GM12878 (cell line): Measurements from ENCODE around the gene THSD4. TPM values are rescaled to one million over a fixed set of nuclear protein-coding genes. Genes with fewer than 3 reads are reported as not detected.

Experiments
- ATAC-seq: fragments of 200-7000 bp; cut with Tn5 transposase; 3 replicates; pipeline ENCODE4 v1.9.1; 2020; ENCODE audit warnings: mild to moderate bottlenecking, moderate library complexity
- BruUV-seq: library from RNA; stranded (reverse); fragments of 400-500 nt; replicated peaks from 2 replicates; lab custom pipeline; 2021; lab: Mats Ljungman, UMichigan
- CTCF ChIA-PET: fragments of 300-600 bp; sonication (Branson Sonifier 250); formaldehyde crosslinking; extraction: SDS; loops from one replicate; lab custom pipeline; 2021; ENCODE audit warnings: inconsistent platforms; lab: Yijun Ruan, JAX
- POLR2A ChIA-PET: fragments of 350-600 bp; formaldehyde crosslinking; extraction: SDS; loops from one replicate; lab custom pipeline; 2021; ENCODE audit warnings: inconsistent platforms; lab: Charles Lee
- RAD21 ChIA-PET: fragments of 300-600 bp; sonication (Branson Sonifier 250); formaldehyde crosslinking; loops from one replicate; lab custom pipeline; 2023; ENCODE audit warnings: antibody characterized with exemption; ENCODE audit not compliant: unreplicated experiment; lab: Charles Lee
- SMC1A ChIA-PET: fragments of 300-600 bp; sonication (Branson Sonifier 250); formaldehyde crosslinking; loops from one replicate; lab custom pipeline; 2023; ENCODE audit not compliant: unreplicated experiment, uncharacterized antibody; lab: Charles Lee
- DNase-seq: peaks from one replicate; pipeline ENCODE4 v3.0.0-alpha.2; 2011; ENCODE audit warnings: low read depth, low spot score
- FAIRE-seq: peaks from 3 replicates; lab custom pipeline; 2011; peaks lifted over from hg19 to GRCh38; lab: Jason Lieb, UNC
- H2AFZ ChIP-seq: 2 replicates; pipeline ENCODE4 v1.6.0; 2011; ENCODE audit warnings: low read depth, low read length, control low read depth; ENCODE audit not compliant: control insufficient read depth
- H3K27ac ChIP-seq: 2 replicates; pipeline ENCODE4 v1.5.1; 2011; ENCODE audit warnings: control low read depth; ENCODE audit not compliant: control insufficient read depth, insufficient read depth
- H3K27me3 ChIP-seq, 2 experiments: replicated peaks in 1 of 2; 2 replicates each; pipeline versions ENCODE4 v1.6.0 to v1.6.1; 2011; ENCODE audit warnings: low read length in 1 of 2; ENCODE audit not compliant: control insufficient read depth in 2 of 2, insufficient read depth in 2 of 2
- H3K36me3 ChIP-seq, 2 experiments: 2 replicates each; pipeline ENCODE4 v1.5.1; 2011; ENCODE audit warnings: low read length in 1 of 2; ENCODE audit not compliant: control insufficient read depth in 2 of 2, insufficient read depth in 2 of 2
- H3K4me1 ChIP-seq: 2 replicates; pipeline ENCODE4 v1.6.1; 2011; ENCODE audit warnings: mild to moderate bottlenecking, low read length, moderate library complexity, mixed read lengths; ENCODE audit not compliant: control insufficient read depth, insufficient read depth
- H3K4me2 ChIP-seq: 2 replicates; pipeline ENCODE4 v1.6.0; 2011; ENCODE audit warnings: control low read depth; ENCODE audit not compliant: control insufficient read depth, insufficient read depth
- H3K4me3 ChIP-seq: fragments of 200-600 bp; sonication (generic); 2 replicates; pipeline ENCODE4 v1.5.1; 2016
- H3K79me2 ChIP-seq: 2 replicates; pipeline ENCODE4 v1.6.0; 2011; ENCODE audit warnings: low read length; ENCODE audit not compliant: control insufficient read depth, insufficient read depth
- H3K9ac ChIP-seq: 2 replicates; pipeline ENCODE4 v1.8.0; 2011; ENCODE audit warnings: low read length, control low read depth, mixed read lengths; ENCODE audit not compliant: control insufficient read depth, insufficient read depth
- H3K9me3 ChIP-seq: replicated peaks from 3 replicates; pipeline ENCODE4 v1.5.1; 2011; ENCODE audit warnings: mild to moderate bottlenecking, low read length; ENCODE audit not compliant: control insufficient read depth, insufficient read depth
- H4K20me1 ChIP-seq: 2 replicates; pipeline ENCODE4 v1.6.0; 2011; ENCODE audit not compliant: control insufficient read depth, insufficient read depth
- NBN ChIP-seq: fragments of 450-650 bp; IDR thresholded peaks from 2 replicates; pipeline ENCODE4 v1.6.1; 2016
- NFYA ChIP-seq: IDR thresholded peaks from 2 replicates; pipeline ENCODE4 v1.6.1; 2011; ENCODE audit warnings: low read depth, mild to moderate bottlenecking, low read length, improper control_type of control experiment, borderline replicate concordance
- NFYB ChIP-seq: IDR thresholded peaks from 2 replicates; pipeline ENCODE4 v1.6.1; 2011; ENCODE audit warnings: low read depth, mild to moderate bottlenecking, low read length, improper control_type of control experiment, moderate library complexity; ENCODE audit not compliant: insufficient read depth
- SREBF2 ChIP-seq: IDR thresholded peaks from 2 replicates; pipeline ENCODE4 v1.6.1; 2012; ENCODE audit warnings: mild to moderate bottlenecking, low read length
- ZNF24 ChIP-seq: fragments of 450-650 bp; IDR thresholded peaks from 2 replicates; pipeline ENCODE4 v1.6.1; 2017; ENCODE audit warnings: antibody characterized with exemption, mild to moderate bottlenecking
- WGBS: methylation state at CpG from one replicate; pipeline ENCODE4 v1.1.6; 2016; ENCODE audit warnings: low lambda C conversion rate; ENCODE audit not compliant: insufficient replicate concordance, insufficient coverage; ENCODE audit errors: missing lambda C conversion rate; 5-methylcytosine and 5-hydroxymethylcytosine counted together
- in situ Hi-C: fragments of 300-500 bp; cut with MboI; formaldehyde crosslinking; loops from 9 replicates; pipeline ENCODE4 v1.14.3; 2018; ENCODE audit warnings: mixed read lengths
- intact Hi-C: fragments of 100-400 bp; cut with micrococcal nuclease; formaldehyde crosslinking; loops from one replicate; pipeline ENCODE4 v1.14.2; 2022; ENCODE audit not compliant: unreplicated experiment
- polyA plus RNA-seq, 11 experiments: library from polyadenylated mRNA; depleted of rRNA in 4 of 11; unstranded in 6 of 11; stranded (reverse) in 5 of 11; fragments of >200 nt; fragmentation: Nextera tagmentation in 4 of 11; fragmentation: Illumina TruSeq in 1 of 11; extraction: Ambion mirVana in 4 of 11; extraction: Trizol in 1 of 11; gene quantifications; 1 replicate in 1 of 11; 2 replicates in 10 of 11; pipeline versions ENCODE4 v1.2.1 to v1.2.3, GENCODE V29; 2011 to 2016; ENCODE audit warnings: inconsistent platforms in 2 of 11, missing spikeins in 2 of 11, low read depth in 1 of 11
- total RNA-seq, 4 experiments: library from RNA; depleted of rRNA in 3 of 4; stranded (reverse); fragments of >200 nt in 3 of 4; fragmentation: Illumina TruSeq in 1 of 4; extraction: Trizol in 1 of 4; gene quantifications; 2 replicates each; pipeline versions ENCODE4 v1.2.1 to v1.2.3, GENCODE V29; 2013 to 2021
- TF ChIP-seq, protein P1 (sequence below): fragments of 450-650 bp; IDR thresholded peaks from 2 replicates; pipeline ENCODE4 v1.6.1; 2017; ENCODE audit warnings: antibody characterized with exemption, mild to moderate bottlenecking, moderate library complexity
- TF ChIP-seq, protein P2 (sequence below): fragments of 450-650 bp; IDR thresholded peaks from 2 replicates; pipeline ENCODE4 v1.6.1; 2017; ENCODE audit warnings: mild to moderate bottlenecking, moderate library complexity
- TF ChIP-seq, protein P3 (sequence below): fragments of 450-650 bp; formaldehyde crosslinking; IDR thresholded peaks from 2 replicates; pipeline ENCODE4 v1.5.0; 2022; ENCODE audit warnings: mild to moderate bottlenecking, missing genetic modification characterization

Gene THSD4
- total and polyA plus RNA-seq, 10 of the 15 experiments (the other 5 are each of a cell fraction or from before 2014, with no cell fraction given), result 0.04 to 0.13 (median 0.05) TPM; not detected in 7

DNA sequence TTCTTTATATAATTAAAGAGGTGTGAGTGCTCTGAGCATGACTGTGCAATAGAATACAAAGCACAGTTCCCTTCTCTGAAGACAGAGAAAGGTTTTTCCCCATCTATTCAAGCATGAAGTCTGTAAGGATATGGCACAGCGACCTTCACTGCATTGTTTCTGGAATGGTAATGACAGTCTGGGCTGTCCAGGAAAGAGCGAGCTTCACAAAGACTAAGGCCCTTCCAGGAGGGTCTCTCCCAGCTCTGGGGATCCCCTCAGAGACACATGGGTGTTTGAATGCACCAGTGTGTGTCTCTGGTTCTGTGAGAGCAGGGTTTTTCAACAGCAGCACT, 515.2 kb downstream of the THSD4 start (continued):
- TF ChIP-seq, protein P1, sequence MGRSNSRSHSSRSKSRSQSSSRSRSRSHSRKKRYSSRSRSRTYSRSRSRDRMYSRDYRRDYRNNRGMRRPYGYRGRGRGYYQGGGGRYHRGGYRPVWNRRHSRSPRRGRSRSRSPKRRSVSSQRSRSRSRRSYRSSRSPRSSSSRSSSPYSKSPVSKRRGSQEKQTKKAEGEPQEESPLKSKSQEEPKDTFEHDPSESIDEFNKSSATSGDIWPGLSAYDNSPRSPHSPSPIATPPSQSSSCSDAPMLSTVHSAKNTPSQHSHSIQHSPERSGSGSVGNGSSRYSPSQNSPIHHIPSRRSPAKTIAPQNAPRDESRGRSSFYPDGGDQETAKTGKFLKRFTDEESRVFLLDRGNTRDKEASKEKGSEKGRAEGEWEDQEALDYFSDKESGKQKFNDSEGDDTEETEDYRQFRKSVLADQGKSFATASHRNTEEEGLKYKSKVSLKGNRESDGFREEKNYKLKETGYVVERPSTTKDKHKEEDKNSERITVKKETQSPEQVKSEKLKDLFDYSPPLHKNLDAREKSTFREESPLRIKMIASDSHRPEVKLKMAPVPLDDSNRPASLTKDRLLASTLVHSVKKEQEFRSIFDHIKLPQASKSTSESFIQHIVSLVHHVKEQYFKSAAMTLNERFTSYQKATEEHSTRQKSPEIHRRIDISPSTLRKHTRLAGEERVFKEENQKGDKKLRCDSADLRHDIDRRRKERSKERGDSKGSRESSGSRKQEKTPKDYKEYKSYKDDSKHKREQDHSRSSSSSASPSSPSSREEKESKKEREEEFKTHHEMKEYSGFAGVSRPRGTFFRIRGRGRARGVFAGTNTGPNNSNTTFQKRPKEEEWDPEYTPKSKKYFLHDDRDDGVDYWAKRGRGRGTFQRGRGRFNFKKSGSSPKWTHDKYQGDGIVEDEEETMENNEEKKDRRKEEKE, result no peak

DNA sequence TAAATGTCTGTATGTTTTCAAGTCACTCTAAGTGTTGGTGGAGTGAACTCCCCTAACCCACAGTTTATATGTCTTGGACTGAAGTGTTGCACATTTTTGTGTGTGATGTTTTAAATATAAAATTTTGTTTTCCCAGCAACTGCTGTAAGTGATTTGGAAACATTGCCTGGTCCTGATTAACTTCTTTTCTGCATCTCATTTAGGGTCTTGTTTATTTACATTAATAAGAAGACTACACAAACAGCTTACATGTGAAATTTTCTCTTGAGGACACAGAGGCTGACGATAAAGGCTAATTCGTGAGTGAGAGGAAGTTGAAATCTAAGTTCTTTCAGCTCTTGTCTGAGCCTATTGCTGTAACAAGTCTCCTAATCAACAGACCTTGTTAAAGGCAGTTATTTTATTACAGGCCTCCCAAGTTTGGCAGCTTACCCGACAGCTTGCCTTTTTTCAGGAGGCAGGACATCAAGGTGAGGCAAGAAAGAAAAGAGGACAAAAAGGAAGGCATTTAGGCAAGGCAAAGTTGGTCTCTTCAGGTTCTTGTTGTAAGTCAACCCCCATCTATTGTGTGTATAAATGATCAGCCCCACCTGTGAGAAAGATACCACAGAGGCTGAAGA, 517.4 kb downstream of the THSD4 start:
- TF ChIP-seq, protein P2, sequence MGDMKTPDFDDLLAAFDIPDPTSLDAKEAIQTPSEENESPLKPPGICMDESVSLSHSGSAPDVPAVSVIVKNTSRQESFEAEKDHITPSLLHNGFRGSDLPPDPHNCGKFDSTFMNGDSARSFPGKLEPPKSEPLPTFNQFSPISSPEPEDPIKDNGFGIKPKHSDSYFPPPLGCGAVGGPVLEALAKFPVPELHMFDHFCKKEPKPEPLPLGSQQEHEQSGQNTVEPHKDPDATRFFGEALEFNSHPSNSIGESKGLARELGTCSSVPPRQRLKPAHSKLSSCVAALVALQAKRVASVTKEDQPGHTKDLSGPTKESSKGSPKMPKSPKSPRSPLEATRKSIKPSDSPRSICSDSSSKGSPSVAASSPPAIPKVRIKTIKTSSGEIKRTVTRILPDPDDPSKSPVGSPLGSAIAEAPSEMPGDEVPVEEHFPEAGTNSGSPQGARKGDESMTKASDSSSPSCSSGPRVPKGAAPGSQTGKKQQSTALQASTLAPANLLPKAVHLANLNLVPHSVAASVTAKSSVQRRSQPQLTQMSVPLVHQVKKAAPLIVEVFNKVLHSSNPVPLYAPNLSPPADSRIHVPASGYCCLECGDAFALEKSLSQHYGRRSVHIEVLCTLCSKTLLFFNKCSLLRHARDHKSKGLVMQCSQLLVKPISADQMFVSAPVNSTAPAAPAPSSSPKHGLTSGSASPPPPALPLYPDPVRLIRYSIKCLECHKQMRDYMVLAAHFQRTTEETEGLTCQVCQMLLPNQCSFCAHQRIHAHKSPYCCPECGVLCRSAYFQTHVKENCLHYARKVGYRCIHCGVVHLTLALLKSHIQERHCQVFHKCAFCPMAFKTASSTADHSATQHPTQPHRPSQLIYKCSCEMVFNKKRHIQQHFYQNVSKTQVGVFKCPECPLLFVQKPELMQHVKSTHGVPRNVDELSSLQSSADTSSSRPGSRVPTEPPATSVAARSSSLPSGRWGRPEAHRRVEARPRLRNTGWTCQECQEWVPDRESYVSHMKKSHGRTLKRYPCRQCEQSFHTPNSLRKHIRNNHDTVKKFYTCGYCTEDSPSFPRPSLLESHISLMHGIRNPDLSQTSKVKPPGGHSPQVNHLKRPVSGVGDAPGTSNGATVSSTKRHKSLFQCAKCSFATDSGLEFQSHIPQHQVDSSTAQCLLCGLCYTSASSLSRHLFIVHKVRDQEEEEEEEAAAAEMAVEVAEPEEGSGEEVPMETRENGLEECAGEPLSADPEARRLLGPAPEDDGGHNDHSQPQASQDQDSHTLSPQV, result no peak
- no peak for TF ChIP-seq NFYB
- no peak for TF ChIP-seq ZNF24
- no peak for TF ChIP-seq NBN
- TF ChIP-seq, protein P1, result no peak
- TF ChIP-seq SREBF2, result no peak
- no peak for TF ChIP-seq NFYA
- TF ChIP-seq, protein P3, sequence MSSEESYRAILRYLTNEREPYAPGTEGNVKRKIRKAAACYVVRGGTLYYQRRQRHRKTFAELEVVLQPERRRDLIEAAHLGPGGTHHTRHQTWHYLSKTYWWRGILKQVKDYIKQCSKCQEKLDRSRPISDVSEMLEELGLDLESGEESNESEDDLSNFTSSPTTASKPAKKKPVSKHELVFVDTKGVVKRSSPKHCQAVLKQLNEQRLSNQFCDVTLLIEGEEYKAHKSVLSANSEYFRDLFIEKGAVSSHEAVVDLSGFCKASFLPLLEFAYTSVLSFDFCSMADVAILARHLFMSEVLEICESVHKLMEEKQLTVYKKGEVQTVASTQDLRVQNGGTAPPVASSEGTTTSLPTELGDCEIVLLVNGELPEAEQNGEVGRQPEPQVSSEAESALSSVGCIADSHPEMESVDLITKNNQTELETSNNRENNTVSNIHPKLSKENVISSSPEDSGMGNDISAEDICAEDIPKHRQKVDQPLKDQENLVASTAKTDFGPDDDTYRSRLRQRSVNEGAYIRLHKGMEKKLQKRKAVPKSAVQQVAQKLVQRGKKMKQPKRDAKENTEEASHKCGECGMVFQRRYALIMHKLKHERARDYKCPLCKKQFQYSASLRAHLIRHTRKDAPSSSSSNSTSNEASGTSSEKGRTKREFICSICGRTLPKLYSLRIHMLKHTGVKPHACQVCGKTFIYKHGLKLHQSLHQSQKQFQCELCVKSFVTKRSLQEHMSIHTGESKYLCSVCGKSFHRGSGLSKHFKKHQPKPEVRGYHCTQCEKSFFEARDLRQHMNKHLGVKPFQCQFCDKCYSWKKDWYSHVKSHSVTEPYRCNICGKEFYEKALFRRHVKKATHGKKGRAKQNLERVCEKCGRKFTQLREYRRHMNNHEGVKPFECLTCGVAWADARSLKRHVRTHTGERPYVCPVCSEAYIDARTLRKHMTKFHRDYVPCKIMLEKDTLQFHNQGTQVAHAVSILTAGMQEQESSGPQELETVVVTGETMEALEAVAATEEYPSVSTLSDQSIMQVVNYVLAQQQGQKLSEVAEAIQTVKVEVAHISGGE, result no peak
- no peaks in the 10 kb centered on the region for H3K36me3 ChIP-seq
- no peaks in the 10 kb centered on the region for H3K79me2 ChIP-seq
- ChIA-PET CTCF (no interaction called here), RAD21 (no interaction called here), POLR2A (no interaction called here), SMC1A (no interaction called here)
- no TSS peak for BruUV-seq
- no peaks in the 10 kb centered on the region for H3K9me3 ChIP-seq
- in situ Hi-C loops, result no loop called here
- ATAC-seq (no peak), FAIRE-seq (no peak), DNase-seq (no peak)
- H3K9ac ChIP-seq, result no peak overlapping the region
- WGBS, result 12% methylated on average over 3 of the region's 3 CpGs
- H4K20me1 ChIP-seq, result no peaks in the 10 kb centered on the region
- peaks cover 0 to 9% of the 10 kb centered on the region in 2 experiments; a peak in 2 of 4 replicates for H3K27me3 ChIP-seq
- H3K4me1 ChIP-seq, result no peaks in the 10 kb centered on the region
- intact Hi-C loops, result no loop called here
- H3K27ac ChIP-seq, result no peak overlapping the region
- no peak overlapping the region for H3K4me3 ChIP-seq
- H2AFZ ChIP-seq, result no peak overlapping the region
- H3K4me2 ChIP-seq, result no peak overlapping the region
